K562 (cell line): ENCODE data around the gene PRMT5. TPM values are rescaled to one million over a fixed set of nuclear protein-coding genes. Genes with fewer than 3 reads are reported as not detected.

Experiments
- AFF4 ChIP-seq: sonication (generic); formaldehyde crosslinking; IDR thresholded peaks from 2 replicates; pipeline ENCODE4 v1.8.0; 2023; ENCODE audit warnings: mild to moderate bottlenecking, missing genetic modification reagents
- ARHGAP35 ChIP-seq: fragments of 450-650 bp; IDR thresholded peaks from 2 replicates; pipeline ENCODE4 v1.6.1; 2018; ENCODE audit not compliant: partially characterized antibody
- EP400 ChIP-seq: fragments of 450-650 bp; IDR thresholded peaks from 2 replicates; pipeline ENCODE4 v1.6.1; 2017; ENCODE audit warnings: antibody characterized with exemption, mild to moderate bottlenecking, moderate library complexity
- ETS1 ChIP-seq: conservative IDR thresholded peaks from 2 replicates; pipeline ENCODE4 v1.6.1; 2011; ENCODE audit warnings: low read depth, mild to moderate bottlenecking, low read length; ENCODE audit not compliant: control insufficient read depth
- KLF10 ChIP-seq: fragments of 250-450 bp; sonication (Bioruptor Pico); IDR thresholded peaks from 2 replicates; pipeline ENCODE4 v1.6.1; 2021; ENCODE audit warnings: matching md5 sums
- MCM3 ChIP-seq: fragments of 450-650 bp; IDR thresholded peaks from 2 replicates; pipeline ENCODE4 v1.6.1; 2016
- MCM7 ChIP-seq, 2 experiments: fragments of 450-650 bp; IDR thresholded peaks; 2 replicates each; pipeline ENCODE4 v1.6.1; 2016 to 2018
- NR2C2 ChIP-seq, 2 experiments: fragments of 200-800 bp in 1 of 2; sonication (Bioruptor generic) in 1 of 2; sonication (generic) in 1 of 2; formaldehyde crosslinking in 1 of 2; IDR thresholded peaks; 2 replicates each; pipeline versions ENCODE4 v1.6.1 to v1.8.0; 2016 to 2022; ENCODE audit warnings: mild to moderate bottlenecking in 1 of 2, missing compliant biosample characterization in 1 of 2, missing genetic modification characterization in 1 of 2, missing genetic modification reagents in 1 of 2
- POLR2H ChIP-seq: IDR thresholded peaks from 2 replicates; pipeline ENCODE4 v1.6.1; 2016; ENCODE audit warnings: missing genetic modification characterization, low read depth, mild to moderate bottlenecking, control low read depth, missing compliant biosample characterization, moderate library complexity
- POLR3A ChIP-seq: IDR thresholded peaks from 2 replicates; pipeline ENCODE4 v1.6.1; 2011; ENCODE audit warnings: borderline replicate concordance, mild to moderate bottlenecking, moderate library complexity; ENCODE audit not compliant: insufficient read length, insufficient read depth; ENCODE audit errors: extremely low read depth
- PRPF4 ChIP-seq: fragments of 200-400 bp; formaldehyde crosslinking; IDR thresholded peaks from one replicate; pipeline ENCODE4 v1.6.1; 2017; ENCODE audit warnings: low read length, low read depth, mild to moderate bottlenecking; ENCODE audit not compliant: insufficient read depth, poor library complexity, severe bottlenecking
- SIRT6 ChIP-seq: IDR thresholded peaks from one replicate; pipeline ENCODE4 v1.6.1; 2012; ENCODE audit warnings: low read depth, mild to moderate bottlenecking, control low read depth, inconsistent platforms, low read length, moderate library complexity
- SIX5 ChIP-seq, 2 experiments: IDR thresholded peaks; 2 replicates each; pipeline ENCODE4 v1.6.1; 2011; ENCODE audit warnings: low read length in 2 of 2, borderline replicate concordance in 1 of 2, low read depth in 1 of 2, mild to moderate bottlenecking in 1 of 2, moderate library complexity in 1 of 2; ENCODE audit not compliant: insufficient read depth in 1 of 2
- TARDBP ChIP-seq: fragments of 450-650 bp; IDR thresholded peaks from 2 replicates; pipeline ENCODE4 v1.6.1; 2016
- XRCC4 ChIP-seq: IDR thresholded peaks from one replicate; pipeline ENCODE4 v1.6.1; 2011; ENCODE audit not compliant: insufficient read depth, insufficient read length; ENCODE audit errors: extremely low read depth
- ZNF592 ChIP-seq: fragments of 450-650 bp; IDR thresholded peaks from 2 replicates; pipeline ENCODE4 v1.6.1; 2017; ENCODE audit warnings: antibody characterized with exemption, mild to moderate bottlenecking
- ZNF75A ChIP-seq: fragments of 450-650 bp; formaldehyde crosslinking; IDR thresholded peaks from 2 replicates; pipeline ENCODE4 v1.4.0; 2020; ENCODE audit warnings: mild to moderate bottlenecking
- polyA plus RNA-seq, 8 experiments: library from polyadenylated mRNA; depleted of rRNA in 4 of 8; stranded (reverse) in 5 of 8; unstranded in 3 of 8; fragments of >200 nt; fragmentation: Nextera tagmentation in 2 of 8; fragmentation: Illumina TruSeq in 1 of 8; extraction: Ambion mirVana in 2 of 8; extraction: Trizol in 1 of 8; gene quantifications; 2 replicates each; pipeline versions ENCODE4 v1.2.1 to v1.2.3, GENCODE V29; 2011 to 2014; ENCODE audit warnings: inconsistent platforms in 1 of 8, missing spikeins in 1 of 8
- total RNA-seq, 7 experiments: library from RNA; depleted of rRNA in 6 of 7; stranded (reverse); fragments of >200 nt in 6 of 7; fragmentation: Illumina TruSeq in 2 of 7; extraction: Trizol in 2 of 7; gene quantifications; 2 replicates each; pipeline versions ENCODE4 v1.2.1 to v1.2.3, GENCODE V29; 2011 to 2021; ENCODE audit warnings: low replicate concordance in 1 of 7
- TF ChIP-seq, protein P1 (sequence below): sonication (generic); formaldehyde crosslinking; IDR thresholded peaks from 2 replicates; pipeline ENCODE4 v1.9.0; 2022; ENCODE audit warnings: mild to moderate bottlenecking, missing genetic modification reagents

Gene PRMT5
- total and polyA plus RNA-seq, 9 of the 15 experiments (the other 6 are each of a cell fraction or from before 2014, with no cell fraction given) = 114 to 552 (median 222) TPM

GRCh38 chr14:22887260-22887989 is 41.8 kb downstream of the PRMT5 start (continued):
- TF ChIP-seq MCM7 (IDR thresholded peaks at IDR 0.05) (no peak), ARHGAP35 (no peak), ZNF75A (CRISPR knock-in tag) (no peak), ZNF592 (0 out of 2 replicates have a peak, but pooled peaks have one; percentile 16), PRPF4 (no peak), ETS1 (peak; percentile 55), XRCC4 (no peak), SIRT6 (no peak), AFF4 (CRISPR knock-in tag) (no peak), POLR2H (tag) (peak; percentile 26; the same call in 1 of the 2 replicates), KLF10 (CRISPR knock-in tag) (no peak), NR2C2 (CRISPR knock-in tag; IDR thresholded peaks at IDR 0.05) (no peak), NR2C2 (tag; IDR thresholded peaks at IDR 0.05) (peak; percentile 66), SIX5 (IDR thresholded peaks at IDR 0.05; ENCODE audit: borderline replicate concordance in 1 of 2, insufficient read depth in 1 of 2, low read depth in 1 of 2, low read length in 2 of 2) (no peak), EP400 (peak; percentile 24), TARDBP (no peak), MCM3 (no peak), POLR3A (no peak)
- TF ChIP-seq, protein P1, sequence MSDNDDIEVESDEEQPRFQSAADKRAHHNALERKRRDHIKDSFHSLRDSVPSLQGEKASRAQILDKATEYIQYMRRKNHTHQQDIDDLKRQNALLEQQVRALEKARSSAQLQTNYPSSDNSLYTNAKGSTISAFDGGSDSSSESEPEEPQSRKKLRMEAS (CRISPR knock-in tag) = 0 out of 2 replicates have a peak, but pooled peaks have one; percentile 25
